H1 (cell line): ENCODE data around the gene B3GNT2. TPM values are rescaled to one million over a fixed set of nuclear protein-coding genes. Genes with fewer than 3 reads are reported as not detected.
A peak's percentile ranks its signal among the peaks of the same experiment; 100 is the strongest.

ENCODE experiments used
- CTCF ChIA-PET: fragments of 300-600 bp; sonication (Branson Sonifier 250); formaldehyde crosslinking; loops from one replicate; lab custom pipeline; 2021; ENCODE audit not compliant: partially characterized antibody; lab: Charles Lee
- POLR2A ChIA-PET: fragments of 300-600 bp; sonication (Branson Sonifier 250); formaldehyde crosslinking; loops from one replicate; lab custom pipeline; 2021; ENCODE audit warnings: inconsistent platforms; ENCODE audit not compliant: partially characterized antibody; lab: Charles Lee
- DNase-seq, 2 experiments: peaks; one replicate each; pipeline versions ENCODE4 v3.0.0 to v3.0.0-alpha.2; 2010 to 2022; ENCODE audit warnings: low spot score in 2 of 2, low read depth in 1 of 2, mixed read lengths in 1 of 2
- FAIRE-seq: peaks from 2 replicates; lab custom pipeline; 2011; peaks lifted over from hg19 to GRCh38; lab: Jason Lieb, UNC
- H2AFZ ChIP-seq: 2 replicates; pipeline ENCODE4 v1.8.1; 2012; ENCODE audit warnings: low read length, inconsistent platforms
- H2AK5ac ChIP-seq: 2 replicates; pipeline ENCODE4 v1.6.1; 2013; ENCODE audit warnings: low read depth, low read length
- H2BK120ac ChIP-seq: replicated peaks from 2 replicates; pipeline ENCODE3; 2013; ENCODE audit warnings: low read depth, low read length, inconsistent platforms
- H2BK12ac ChIP-seq: 2 replicates; pipeline ENCODE4 v1.6.1; 2013; ENCODE audit warnings: low read depth, low read length
- H2BK15ac ChIP-seq: 2 replicates; pipeline ENCODE4 v1.6.1; 2013; ENCODE audit warnings: low read length
- H2BK20ac ChIP-seq: 2 replicates; pipeline ENCODE4 v1.6.1; 2013; ENCODE audit warnings: low read length
- H2BK5ac ChIP-seq: 2 replicates; pipeline ENCODE4 v1.6.1; 2013; ENCODE audit warnings: low read depth, low read length
- H3K14ac ChIP-seq: 2 replicates; pipeline ENCODE4 v1.6.1; 2013; ENCODE audit warnings: inconsistent platforms; ENCODE audit not compliant: insufficient read length
- H3K18ac ChIP-seq: 2 replicates; pipeline ENCODE4 v1.6.1; 2013; ENCODE audit warnings: low read length; ENCODE audit errors: extremely low read depth
- H3K23ac ChIP-seq: 2 replicates; pipeline ENCODE4 v1.6.1; 2013; ENCODE audit warnings: inconsistent platforms; ENCODE audit not compliant: insufficient read length
- H3K23me2 ChIP-seq: 2 replicates; pipeline ENCODE4 v1.6.1; 2013; ENCODE audit warnings: low read depth, low read length
- H3K27ac ChIP-seq: 2 replicates; pipeline ENCODE4 v1.6.1; 2011; ENCODE audit warnings: low read depth, low read length, inconsistent platforms
- H3K27me3 ChIP-seq, 4 experiments: replicated peaks in 1 of 4; 1 replicate in 1 of 4; 2 replicates in 3 of 4; pipeline versions ENCODE4 v1.6.1 to v1.8.1; 2011 to 2013; ENCODE audit warnings: low read length in 3 of 4, mild to moderate bottlenecking in 3 of 4, inconsistent platforms in 2 of 4, mixed read lengths in 2 of 4, moderate library complexity in 1 of 4; ENCODE audit not compliant: control insufficient read depth in 3 of 4, insufficient read depth in 3 of 4; ENCODE audit errors: extremely low read depth in 1 of 4
- H3K36me3 ChIP-seq, 4 experiments: 2 replicates each; pipeline versions ENCODE4 v1.6.1 to v1.8.1; 2011 to 2013; ENCODE audit warnings: mild to moderate bottlenecking in 4 of 4, low read length in 3 of 4, moderate library complexity in 2 of 4, control low read depth in 1 of 4, inconsistent platforms in 1 of 4; ENCODE audit not compliant: insufficient read depth in 4 of 4, control insufficient read depth in 2 of 4
- H3K4ac ChIP-seq: replicated peaks from 2 replicates; pipeline ENCODE3; 2013; ENCODE audit warnings: low read length, low read depth, mixed read lengths, inconsistent platforms; ENCODE audit not compliant: insufficient read length
- H3K4me1 ChIP-seq, 4 experiments: replicated peaks in 1 of 4; 1 replicate in 1 of 4; 2 replicates in 3 of 4; pipeline versions ENCODE4 v1.6.1 to v1.8.1; 2011 to 2013; ENCODE audit warnings: low read length in 3 of 4, inconsistent platforms in 2 of 4, mixed read lengths in 1 of 4; ENCODE audit not compliant: insufficient read depth in 4 of 4, control insufficient read depth in 3 of 4
- H3K4me2 ChIP-seq, 2 experiments: 2 replicates each; pipeline versions ENCODE4 v1.6.1 to v1.8.1; 2011 to 2013; ENCODE audit warnings: low read depth in 2 of 2, low read length in 2 of 2, control low read depth in 1 of 2, inconsistent platforms in 1 of 2, mild to moderate bottlenecking in 1 of 2; ENCODE audit not compliant: insufficient read depth in 1 of 2
- H3K4me3 ChIP-seq, 4 experiments: fragments of 200-600, 300-600 bp in 1 of 4; sonication (generic), shearing (Covaris generic), sonication (Bioruptor Twin) in 1 of 4; 2 replicates each; pipeline versions ENCODE4 v1.5.1 to v1.8.1; 2011 to 2016; ENCODE audit warnings: low read length in 4 of 4, low read depth in 3 of 4, control low read depth in 2 of 4, inconsistent platforms in 2 of 4, mild to moderate bottlenecking in 2 of 4, mixed read lengths in 1 of 4, moderate library complexity in 1 of 4; ENCODE audit not compliant: insufficient read depth in 2 of 4; ENCODE audit errors: extremely low read depth in 1 of 4
- H3K56ac ChIP-seq: replicated peaks from 2 replicates; pipeline ENCODE3; 2013; ENCODE audit warnings: low read depth, mild to moderate bottlenecking, mixed read lengths, low read length, inconsistent platforms; ENCODE audit not compliant: insufficient read length
- H3K79me1 ChIP-seq: 2 replicates; pipeline ENCODE4 v1.6.1; 2013; ENCODE audit warnings: low read depth, low read length, control low read depth
- H3K79me2 ChIP-seq, 2 experiments: 2 replicates each; pipeline versions ENCODE4 v1.6.1 to v1.8.1; 2012 to 2013; ENCODE audit warnings: low read length in 2 of 2, mild to moderate bottlenecking in 2 of 2, inconsistent platforms in 1 of 2; ENCODE audit not compliant: insufficient read depth in 2 of 2, control insufficient read depth in 1 of 2
- H3K9ac ChIP-seq, 4 experiments: replicated peaks in 1 of 4; 1 replicate in 1 of 4; 2 replicates in 3 of 4; pipeline versions ENCODE4 v1.6.1 to v1.8.1; 2011 to 2013; ENCODE audit warnings: low read depth in 3 of 4, low read length in 3 of 4, control low read depth in 2 of 4, mild to moderate bottlenecking in 2 of 4, moderate library complexity in 2 of 4, inconsistent platforms in 1 of 4; ENCODE audit errors: extremely low read depth in 1 of 4
- H3K9me3 ChIP-seq, 2 experiments: 2 replicates each; pipeline versions ENCODE4 v1.6.1 to v1.8.1; 2012 to 2013; ENCODE audit warnings: mild to moderate bottlenecking in 2 of 2, moderate library complexity in 2 of 2, control low read depth in 1 of 2, inconsistent platforms in 1 of 2, low read depth in 1 of 2, low read length in 1 of 2, mixed read lengths in 1 of 2; ENCODE audit not compliant: insufficient read depth in 2 of 2
- H4K20me1 ChIP-seq, 2 experiments: replicated peaks in 1 of 2; 2 replicates each; pipeline versions ENCODE3 to v1.8.1; 2011 to 2013; ENCODE audit warnings: inconsistent platforms in 2 of 2, low read length in 2 of 2, mild to moderate bottlenecking in 1 of 2; ENCODE audit not compliant: insufficient read depth in 2 of 2, control insufficient read depth in 1 of 2
- H4K5ac ChIP-seq: 2 replicates; pipeline ENCODE4 v1.6.1; 2013; ENCODE audit warnings: low read length, low read depth, mixed read lengths, inconsistent platforms; ENCODE audit not compliant: insufficient read length
- H4K8ac ChIP-seq: 2 replicates; pipeline ENCODE4 v1.8.0; 2013; ENCODE audit warnings: mild to moderate bottlenecking, moderate library complexity, low read length, inconsistent platforms; ENCODE audit not compliant: insufficient read depth; ENCODE audit errors: extremely low read depth
- H4K91ac ChIP-seq: replicated peaks from 2 replicates; pipeline ENCODE3; 2013; ENCODE audit warnings: low read length, mixed read lengths, inconsistent platforms; ENCODE audit not compliant: insufficient read length
- TEAD4 ChIP-seq: IDR thresholded peaks from 2 replicates; pipeline ENCODE4 v1.6.1; 2012; ENCODE audit warnings: low read depth, low read length, inconsistent platforms, mixed read lengths
- ZNF274 ChIP-seq: IDR thresholded peaks from 2 replicates; pipeline ENCODE4 v1.7.0; 2012; ENCODE audit warnings: low read length, borderline replicate concordance; ENCODE audit errors: extremely low read depth
- WGBS, 2 experiments: shearing (Covaris generic) in 1 of 2; methylation state at CpG; one replicate each; pipeline versions ENCODE4 v1.1.6 to v1.1.7; 2013 to 2015; ENCODE audit warnings: low lambda C conversion rate in 2 of 2, mixed read lengths in 2 of 2, inconsistent platforms in 1 of 2, low coverage in 1 of 2, missing lambda C conversion rate in 1 of 2; ENCODE audit not compliant: insufficient replicate concordance in 2 of 2, insufficient coverage in 1 of 2, insufficient read length in 1 of 2; ENCODE audit errors: extremely low coverage in 1 of 2, missing lambda C conversion rate in 1 of 2; 5-methylcytosine and 5-hydroxymethylcytosine counted together
- polyA plus RNA-seq, 7 experiments: library from polyadenylated mRNA; depleted of rRNA in 3 of 7; stranded (reverse) in 5 of 7; unstranded in 2 of 7; fragments of >200 nt in 5 of 7; fragments of 200-250 nt in 2 of 7; gene quantifications; 1 replicate in 5 of 7; 2 replicates in 1 of 7; 4 replicates in 1 of 7; pipeline versions ENCODE4 v1.2.1 to v1.2.3, GENCODE V29; 2011 to 2013; ENCODE audit warnings: missing spikeins in 2 of 7, mixed read lengths in 2 of 7
- total RNA-seq: library from RNA; stranded (reverse); fragmentation: NEBNext Ultra II Directional; extraction: Animal tissue kit (Norgen Biotek cat#: 25700); gene quantifications from 2 replicates; pipeline ENCODE4 v1.2.1, GENCODE V29; 2021

The B3GNT2 gene
- total and polyA plus RNA-seq, 2 of the 8 experiments (the other 6 are each of a cell fraction or from before 2014, with no cell fraction given) = 20.1 to 40.8 TPM

DNA sequence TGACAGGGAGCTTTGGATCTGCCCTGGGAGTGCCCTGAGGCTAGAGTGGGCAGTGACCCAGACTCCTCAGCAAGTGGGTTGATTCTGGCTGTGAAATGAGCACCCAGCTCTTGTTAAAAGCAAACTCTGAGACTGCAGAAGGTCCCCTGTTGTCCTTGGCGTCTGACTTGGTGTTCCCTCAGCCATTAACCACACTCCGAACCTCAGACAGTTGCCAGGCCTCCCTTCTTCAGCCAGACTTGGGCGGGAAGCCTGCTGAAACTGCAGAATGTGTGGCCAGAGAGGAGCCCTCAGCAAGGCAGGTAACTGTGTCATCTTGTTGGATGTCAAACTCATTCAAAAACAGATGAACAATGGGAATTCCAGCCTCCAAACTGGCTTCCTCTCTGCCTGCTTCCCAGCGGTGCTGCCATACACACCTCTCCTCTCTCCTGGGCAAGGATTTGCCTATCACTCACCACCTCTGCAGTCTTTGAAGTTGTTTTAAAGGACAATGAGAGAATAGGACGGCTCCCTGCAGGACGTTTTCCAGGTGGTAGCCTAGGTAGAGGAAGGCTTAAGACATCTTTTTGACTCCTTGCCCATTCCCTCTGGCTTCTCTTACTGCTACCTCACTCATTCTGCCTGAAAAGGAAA is 38.9 kb upstream of the B3GNT2 start:
- 48% methylated on average over 6 of the region's 6 CpGs; no CpG with 5 or more reads in 1 of the 2 experiments for WGBS, 2 experiments
- TF ChIP-seq ZNF274 (no peak), TEAD4 (peak; percentile 33; the same call in 1 of the 2 replicates)
- peaks cover 2 to 7% of the 10 kb centered on the region in 2 experiments; a peak in 2 of 4 replicates for H3K9me3 ChIP-seq
- H3K4me1 ChIP-seq = peaks cover 3 to 13% (median 8%) of the 10 kb centered on the region in 4 experiments
- 0 out of 2 replicates have a peak overlapping the region, but pooled peaks have one; percentile 87 for H2BK20ac ChIP-seq
- no peak overlapping the region for H4K91ac ChIP-seq
- peak overlapping the region; percentile 17 for H2BK120ac ChIP-seq
- ChIA-PET CTCF (interaction anchor here (0.7 to 1.7 kb wide), 4 partner anchors 8 to 163 kb away, joined by 3 to 4 read pairs (median 3); no protein-coding TSS in a partner anchor), POLR2A (no interaction called here)
- H3K79me2 ChIP-seq = no peaks in the 10 kb centered on the region
- H3K23me2 ChIP-seq = no peaks in the 10 kb centered on the region
- H3K79me1 ChIP-seq = no peaks in the 10 kb centered on the region
- no peak overlapping the region for H3K18ac ChIP-seq
- no peak overlapping the region for H2AK5ac ChIP-seq
- no peak overlapping the region for H3K14ac ChIP-seq
- peak overlapping the region; percentile 46 for H2BK5ac ChIP-seq
- H4K5ac ChIP-seq = no peak overlapping the region
- no peak overlapping the region for H3K4me3 ChIP-seq
- no peak overlapping the region for H3K27ac ChIP-seq
- no peak overlapping the region for H3K4ac ChIP-seq
- peak overlapping the region in 1 of 2 experiments; percentile 18; a peak in 1 of 4 replicates for H3K4me2 ChIP-seq
- no peak overlapping the region for H4K8ac ChIP-seq
- no peaks in the 10 kb centered on the region for H4K20me1 ChIP-seq
- peak overlapping the region; percentile 6 for H2AFZ ChIP-seq
- H2BK15ac ChIP-seq = no peak overlapping the region
- no peaks in the 10 kb centered on the region for H3K36me3 ChIP-seq
- no peaks in the 10 kb centered on the region for H3K27me3 ChIP-seq
- H2BK12ac ChIP-seq = no peak overlapping the region
- no peak overlapping the region for H3K9ac ChIP-seq
- no peak for DNase-seq
- H3K56ac ChIP-seq = no peak overlapping the region
- H3K23ac ChIP-seq = no peak overlapping the region
- FAIRE-seq = no peak
